Skeletal muscle satellite cell (primary cell): ENCODE measurements around the gene SH3BP4.
A peak's percentile ranks its signal among the peaks of the same experiment; 100 is the strongest.

Experiments used
- H3K27me3 ChIP-seq: 2 replicates; pipeline ENCODE4 v1.7.0; 2013; ENCODE audit warnings: low read length; ENCODE audit not compliant: control insufficient read depth, insufficient read depth
- H3K36me3 ChIP-seq: 2 replicates; pipeline ENCODE4 v1.7.0; 2013; ENCODE audit warnings: mild to moderate bottlenecking, control low read depth, low read length; ENCODE audit not compliant: insufficient read depth
- H3K4me1 ChIP-seq: 2 replicates; pipeline ENCODE4 v1.7.0; 2013; ENCODE audit warnings: low read length; ENCODE audit not compliant: control insufficient read depth, insufficient read depth
- H3K4me2 ChIP-seq: 2 replicates; pipeline ENCODE4 v1.7.0; 2013; ENCODE audit warnings: mild to moderate bottlenecking, low read length
- H3K4me3 ChIP-seq: 2 replicates; pipeline ENCODE4 v1.7.0; 2013; ENCODE audit warnings: low read length
- H3K9ac ChIP-seq: 2 replicates; pipeline ENCODE4 v1.7.0; 2013; ENCODE audit warnings: mild to moderate bottlenecking, low read depth, low read length, moderate library complexity
- H3K9me3 ChIP-seq: replicated peaks from 2 replicates; pipeline ENCODE4 v1.7.0; 2013; ENCODE audit warnings: mild to moderate bottlenecking, control low read depth, low read length

The SH3BP4 gene

GRCh38 chr2:234998404-234999211 is 46.8 kb downstream of the SH3BP4 start:
- peaks cover 50% of the 10 kb centered on the region for H3K4me1 ChIP-seq
- no peaks in the 10 kb centered on the region for H3K27me3 ChIP-seq
- H3K9ac ChIP-seq: no peak overlapping the region
- H3K4me2 ChIP-seq: no peak overlapping the region
- peaks cover 74% of the 10 kb centered on the region for H3K36me3 ChIP-seq
- H3K4me3 ChIP-seq: no peak overlapping the region
- H3K9me3 ChIP-seq: no peaks in the 10 kb centered on the region

DNA sequence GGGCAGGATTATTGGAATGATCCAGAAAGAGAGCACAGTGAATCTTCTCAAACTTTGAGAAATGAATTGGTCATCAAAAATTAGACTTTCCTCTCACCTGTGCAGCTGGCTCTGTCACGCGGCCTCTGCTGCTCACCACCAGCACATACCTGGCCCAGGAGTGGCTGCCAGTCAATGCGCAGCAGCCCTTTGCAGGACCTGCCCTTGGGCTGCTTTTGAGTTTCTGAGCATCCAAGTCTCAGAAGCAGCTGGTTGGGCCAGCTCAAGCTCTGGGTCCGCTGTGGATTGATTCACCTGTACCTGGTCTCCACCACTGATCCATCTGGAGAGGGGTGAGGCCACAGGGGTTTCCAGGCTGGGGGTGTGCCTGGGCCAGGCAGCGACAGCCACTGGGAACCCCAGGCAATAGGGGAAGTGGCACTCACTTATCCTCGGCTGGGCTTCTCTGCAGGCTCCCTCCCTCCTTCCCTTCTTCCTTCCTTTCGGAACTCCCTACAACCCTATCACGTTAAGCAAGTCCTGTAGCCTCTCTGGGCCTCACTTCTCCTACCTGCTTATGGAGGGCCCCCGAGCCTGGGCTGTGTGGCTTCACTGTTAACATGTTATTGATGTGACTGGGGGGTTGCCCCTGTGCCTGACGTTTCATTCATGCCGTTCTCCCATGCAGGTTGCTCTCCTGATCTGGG is 48.1 kb downstream of the SH3BP4 start:
- no peak overlapping the region for H3K4me2 ChIP-seq
- no peaks in the 10 kb centered on the region for H3K9me3 ChIP-seq
- H3K9ac ChIP-seq: no peak overlapping the region
- peaks cover 67% of the 10 kb centered on the region for H3K36me3 ChIP-seq
- no peaks in the 10 kb centered on the region for H3K27me3 ChIP-seq
- H3K4me3 ChIP-seq: no peak overlapping the region
- H3K4me1 ChIP-seq: peaks cover 50% of the 10 kb centered on the region

- Histone ChIP-seq H3K27me3 (no peaks in the 10 kb centered on the region), H3K9ac (no peak overlapping the region), H3K4me1 (peaks cover 50% of the 10 kb centered on the region), H3K4me3 (no peak overlapping the region), H3K9me3 (no peaks in the 10 kb centered on the region), H3K36me3 (peaks cover 59% of the 10 kb centered on the region), H3K4me2 (no peak overlapping the region)
Observed at GRCh38 chr2:235000426-235001236, 48.8 kb downstream of the SH3BP4 start.

DNA sequence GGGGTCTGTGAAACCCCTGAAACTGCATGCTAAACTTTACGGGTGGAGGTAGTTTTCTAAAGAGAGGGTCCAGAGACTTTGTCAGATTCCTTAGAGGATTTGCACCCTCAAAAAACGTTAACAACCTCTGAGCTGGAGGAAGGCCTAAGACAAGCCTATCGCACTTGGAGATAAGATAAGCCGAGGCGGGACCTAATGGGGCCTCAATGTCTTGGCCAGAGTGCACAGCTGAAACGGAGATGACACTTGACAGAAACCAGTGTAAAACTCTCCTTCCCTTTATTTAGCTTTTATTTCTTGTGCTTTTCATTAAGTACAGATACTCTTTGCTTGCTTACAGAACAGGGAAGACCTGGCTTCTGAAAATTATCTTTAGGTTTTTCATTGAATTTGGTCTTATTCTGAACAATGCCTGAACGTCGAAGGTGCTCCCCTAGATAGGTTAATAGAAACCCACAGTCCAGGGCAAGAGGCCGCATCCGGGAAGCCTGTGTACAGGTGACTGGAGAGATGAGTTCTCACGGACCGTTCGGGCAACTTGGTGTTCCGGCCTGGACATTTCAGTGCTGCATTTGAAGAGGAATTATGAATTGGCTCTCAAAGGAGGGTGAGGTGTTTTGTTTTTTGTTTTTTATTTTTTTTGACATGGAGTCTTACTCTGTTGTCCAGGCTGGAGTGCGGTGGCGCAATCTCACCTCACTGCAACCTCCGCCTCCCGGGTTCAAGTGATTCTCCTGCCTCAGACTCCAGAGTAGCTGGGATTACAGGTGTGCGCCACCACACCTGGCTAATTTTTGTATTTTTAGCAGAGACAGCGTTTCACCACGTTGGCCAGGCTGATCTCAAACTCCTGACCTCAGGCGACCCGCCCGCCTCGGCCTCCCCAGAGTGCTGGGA is 49.7 kb downstream of the SH3BP4 start:
- no peak overlapping the region for H3K9ac ChIP-seq
- H3K36me3 ChIP-seq: peaks cover 53% of the 10 kb centered on the region
- no peaks in the 10 kb centered on the region for H3K27me3 ChIP-seq
- no peaks in the 10 kb centered on the region for H3K9me3 ChIP-seq
- H3K4me3 ChIP-seq: no peak overlapping the region
- H3K4me1 ChIP-seq: peaks cover 50% of the 10 kb centered on the region
- H3K4me2 ChIP-seq: no peak overlapping the region

GRCh38 chr2:235002198-235003095 is 50.6 kb downstream of the SH3BP4 start:
- Histone ChIP-seq H3K27me3 (no peaks in the 10 kb centered on the region), H3K4me1 (peaks cover 47% of the 10 kb centered on the region), H3K9me3 (no peaks in the 10 kb centered on the region), H3K36me3 (peaks cover 49% of the 10 kb centered on the region), H3K4me3 (no peak overlapping the region), H3K9ac (no peak overlapping the region), H3K4me2 (no peak overlapping the region)

DNA sequence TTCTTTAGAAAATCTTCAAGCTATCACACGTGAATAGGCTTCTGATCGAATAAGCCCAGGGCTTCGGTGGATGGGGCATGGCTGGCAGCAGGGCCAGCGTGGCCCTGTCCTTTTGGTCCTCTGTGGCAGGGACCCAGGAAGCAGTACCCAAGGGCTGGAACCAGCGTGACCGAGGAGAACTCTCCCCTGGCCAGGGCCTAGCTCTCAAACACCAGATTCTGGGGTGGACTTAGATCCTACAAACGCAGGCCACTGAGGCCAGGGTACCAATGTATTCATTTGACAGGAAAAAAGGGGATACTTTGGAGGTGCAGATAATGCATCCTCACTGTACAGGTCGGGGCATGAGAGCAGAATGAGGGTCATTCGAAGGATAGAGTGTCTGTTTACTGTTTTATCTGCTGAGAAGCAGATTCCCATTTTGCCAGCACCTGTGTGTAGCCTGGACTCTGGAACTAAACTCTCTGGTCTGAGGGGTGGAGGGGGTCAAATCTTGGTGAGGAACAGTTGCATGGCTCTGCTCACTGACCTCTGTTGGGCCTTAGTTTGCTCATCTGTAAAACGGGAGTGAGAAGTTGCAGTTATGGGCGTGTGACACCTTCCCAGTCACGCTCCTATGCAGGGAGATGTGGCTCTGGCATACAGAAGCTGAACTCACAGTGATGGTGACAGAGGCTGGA is 51.4 kb downstream of the SH3BP4 start:
- Histone ChIP-seq H3K4me3 (no peak overlapping the region), H3K4me1 (peaks cover 42% of the 10 kb centered on the region), H3K27me3 (no peaks in the 10 kb centered on the region), H3K36me3 (peaks cover 45% of the 10 kb centered on the region), H3K4me2 (no peak overlapping the region), H3K9ac (no peak overlapping the region), H3K9me3 (no peaks in the 10 kb centered on the region)

DNA sequence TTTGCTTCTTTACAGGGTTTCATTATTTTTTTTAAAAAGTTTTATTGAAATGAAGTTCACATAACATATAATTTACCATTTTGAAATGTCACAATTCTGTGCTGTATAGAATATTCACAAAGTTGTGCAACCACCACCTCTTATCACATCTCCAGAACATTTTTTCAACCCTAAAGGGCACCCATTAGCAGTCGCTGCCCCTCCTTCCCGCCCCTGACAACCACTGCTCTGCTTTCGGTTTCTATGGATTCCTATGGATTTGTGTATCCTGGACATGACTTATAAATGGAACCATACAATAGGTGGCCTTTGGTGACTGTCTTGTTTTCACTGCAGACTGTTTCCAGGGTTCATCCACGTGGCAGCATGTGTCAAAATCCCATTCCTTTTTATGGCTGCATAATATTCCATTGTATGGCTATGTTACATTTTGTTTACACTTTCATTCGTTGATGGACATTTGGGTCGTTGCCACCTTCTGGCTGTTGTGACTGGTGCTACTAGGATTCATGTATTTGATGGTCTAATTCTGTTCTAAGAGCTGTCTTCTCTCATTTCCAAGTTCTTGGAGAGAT is 52.6 kb downstream of the SH3BP4 start:
- no peak overlapping the region for H3K4me3 ChIP-seq
- H3K9me3 ChIP-seq: no peaks in the 10 kb centered on the region
- no peaks in the 10 kb centered on the region for H3K27me3 ChIP-seq
- H3K4me1 ChIP-seq: peaks cover 40% of the 10 kb centered on the region
- no peak overlapping the region for H3K4me2 ChIP-seq
- peaks cover 38% of the 10 kb centered on the region for H3K36me3 ChIP-seq
- H3K9ac ChIP-seq: no peak overlapping the region

DNA sequence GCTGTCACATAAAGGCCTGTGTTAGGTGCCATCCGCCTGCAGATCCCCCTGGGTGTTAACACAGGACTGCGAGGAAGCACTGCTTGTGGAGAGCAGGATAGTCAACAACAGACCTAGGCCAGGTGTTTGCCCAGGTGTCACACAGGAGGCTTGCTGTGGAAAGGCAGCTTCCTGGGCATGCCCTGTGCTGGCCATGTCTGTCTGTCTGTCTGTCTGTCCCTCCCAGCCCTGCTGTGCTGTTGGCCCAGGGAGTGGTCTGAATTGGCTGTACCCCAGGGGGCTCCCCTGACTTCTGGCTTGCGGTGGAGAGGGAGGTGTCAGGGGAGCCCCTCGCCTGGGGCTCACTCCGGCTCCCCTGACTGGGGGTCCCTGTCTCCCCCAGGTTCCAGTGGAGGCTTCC is 53.2 kb downstream of the SH3BP4 start:
- peak overlapping the region; percentile 64 for H3K9ac ChIP-seq
- H3K36me3 ChIP-seq: peaks cover 32% of the 10 kb centered on the region
- H3K4me1 ChIP-seq: peaks cover 40% of the 10 kb centered on the region

DNA sequence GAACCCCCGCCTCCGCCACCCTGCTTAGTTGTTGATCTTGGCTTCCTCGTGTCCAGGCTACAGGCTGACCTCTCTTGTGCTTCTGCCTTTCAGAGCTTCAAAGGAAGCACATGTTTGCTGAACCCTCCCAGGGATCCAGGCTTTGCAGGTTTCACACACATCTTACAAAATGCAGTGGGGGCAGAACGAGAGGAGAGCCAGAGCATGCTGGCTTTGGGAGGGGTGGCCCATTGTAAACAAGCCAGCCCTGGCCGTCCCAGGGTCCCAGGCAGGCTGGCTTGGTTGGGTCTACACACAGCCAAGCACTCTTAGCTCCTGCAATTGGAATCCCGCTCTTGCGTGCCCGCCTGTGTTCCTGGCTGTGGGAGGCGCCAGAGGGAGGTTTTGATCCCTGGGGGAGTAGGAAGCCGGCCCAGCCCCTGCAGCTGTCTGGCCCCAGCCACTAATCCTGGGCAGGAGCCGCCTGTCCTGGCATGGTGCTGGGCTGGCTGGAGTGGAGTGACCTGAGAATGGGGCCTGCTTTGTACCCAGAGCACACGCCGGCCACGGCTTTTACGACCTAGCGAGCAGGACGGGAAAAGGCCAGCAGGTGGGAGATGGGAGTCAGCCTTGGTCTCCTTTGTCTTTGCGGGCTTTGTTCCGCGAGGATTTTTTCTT is 53.9 kb downstream of the SH3BP4 start:
- H3K27me3 ChIP-seq: no peaks in the 10 kb centered on the region
- peak overlapping the region; percentile 64 for H3K9ac ChIP-seq
- H3K4me1 ChIP-seq: peaks cover 40% of the 10 kb centered on the region
- peak overlapping the region; percentile 12 for H3K4me3 ChIP-seq
- peak overlapping the region; percentile 53 for H3K4me2 ChIP-seq
- H3K36me3 ChIP-seq: peaks cover 25% of the 10 kb centered on the region
- H3K9me3 ChIP-seq: no peaks in the 10 kb centered on the region

More for the DNA sequence above, 53.2 kb downstream of the SH3BP4 start:
- Histone ChIP-seq H3K27me3 (no peaks in the 10 kb centered on the region), H3K4me2 (no peak overlapping the region), H3K9me3 (no peaks in the 10 kb centered on the region), H3K4me3 (no peak overlapping the region)
